Fibroblast of peridontal ligament (primary cell): Measurements from ENCODE around the gene OIT3.
"Not testable (repeated sequence)": the region's sequence is repeated elsewhere in the genome, so short reads cannot be mapped to it uniquely, and the experiment has no call there.

Experiments used
- DNase-seq: peaks from one replicate; pipeline ENCODE4 v3.0.0-alpha.2; 2010; ENCODE audit errors: extremely low read depth

Gene OIT3

GRCh38 chr10:72903941-72904446 lies 10.5 kb downstream of the OIT3 start:
- DNase-seq: not testable (repeated sequence)

DNA sequence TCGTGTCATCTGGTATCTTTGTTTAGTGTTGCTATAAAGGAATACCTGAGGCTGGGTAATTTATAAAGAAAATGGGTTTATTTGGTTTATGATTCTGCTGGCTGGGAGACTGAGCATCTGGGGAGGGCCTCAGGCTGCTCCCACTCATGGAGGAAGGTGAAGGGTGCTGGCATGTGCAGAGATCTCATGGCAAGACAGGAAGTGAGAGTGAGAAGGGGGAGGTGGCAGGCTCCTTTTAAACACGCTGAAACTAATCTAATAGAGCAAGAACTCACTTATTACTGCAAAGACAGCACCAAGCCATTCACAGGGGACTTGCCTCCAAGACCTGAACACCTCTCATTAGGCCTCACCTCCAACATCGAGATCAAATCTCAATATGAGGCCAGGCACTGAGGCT lies 11.3 kb downstream of the OIT3 start:
- DNase-seq: no peak

DNA sequence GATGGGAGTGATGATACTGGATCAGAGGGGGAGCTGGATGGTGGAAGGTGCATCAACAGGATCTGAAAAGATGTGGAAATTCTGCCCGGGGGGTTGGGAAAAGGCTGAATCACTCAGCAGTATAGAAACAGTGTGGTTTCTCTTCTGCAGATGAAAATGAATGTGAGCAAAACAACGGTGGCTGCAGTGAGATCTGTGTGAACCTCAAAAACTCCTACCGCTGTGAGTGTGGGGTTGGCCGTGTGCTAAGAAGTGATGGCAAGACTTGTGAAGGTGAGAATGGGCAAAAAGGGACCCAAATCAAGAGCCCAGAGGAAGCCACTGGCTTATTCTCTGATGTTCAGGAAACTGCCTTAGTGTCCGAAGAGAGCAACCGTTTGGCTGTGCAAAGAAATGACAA lies 12.9 kb downstream of the OIT3 start:
- DNase-seq: no peak

- no peak for DNase-seq
Measured at GRCh38 chr10:72910705-72911104, 17.2 kb downstream of the OIT3 start.

DNA sequence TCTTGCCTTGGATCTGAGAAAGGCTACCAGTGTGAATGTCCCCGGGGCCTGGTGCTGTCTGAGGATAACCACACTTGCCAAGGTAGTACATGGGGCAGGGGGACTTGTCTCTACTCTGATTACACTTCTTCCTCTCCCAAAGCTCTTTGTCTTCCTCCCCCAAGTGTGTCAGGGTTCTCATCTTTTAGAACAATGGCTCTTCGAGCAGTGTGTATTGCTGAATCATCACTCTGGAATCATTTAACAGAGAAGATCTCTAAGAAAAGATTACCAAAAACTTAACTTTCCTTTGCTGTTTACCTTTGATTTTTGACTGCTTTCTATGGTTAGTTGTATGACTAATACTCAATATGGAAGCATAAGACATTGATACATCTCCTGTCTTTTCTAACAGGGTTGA lies 18.2 kb downstream of the OIT3 start:
- no peak for DNase-seq

DNA sequence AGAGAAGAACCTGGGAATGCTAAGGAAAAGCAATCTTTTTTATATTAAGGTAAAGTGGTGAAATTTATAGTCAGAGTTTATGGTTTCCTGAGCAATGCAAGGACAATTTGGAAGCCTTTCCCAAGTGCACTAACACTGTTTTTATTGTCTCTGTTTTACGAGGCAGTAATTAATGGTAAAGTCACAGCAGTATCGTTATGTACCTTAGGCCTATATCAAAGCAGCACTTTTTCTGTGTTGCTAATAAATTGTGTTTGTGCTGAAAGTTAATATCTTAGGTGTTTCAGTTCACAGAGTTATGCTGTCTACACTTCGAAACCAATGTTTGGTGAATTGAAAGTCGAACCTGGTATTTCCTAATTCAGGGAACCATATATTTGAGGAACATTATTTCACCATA lies 19.2 kb downstream of the OIT3 start:
- no peak for DNase-seq

- DNase-seq: no peak
Measured at GRCh38 chr10:72913287-72913686, 19.7 kb downstream of the OIT3 start.

DNA sequence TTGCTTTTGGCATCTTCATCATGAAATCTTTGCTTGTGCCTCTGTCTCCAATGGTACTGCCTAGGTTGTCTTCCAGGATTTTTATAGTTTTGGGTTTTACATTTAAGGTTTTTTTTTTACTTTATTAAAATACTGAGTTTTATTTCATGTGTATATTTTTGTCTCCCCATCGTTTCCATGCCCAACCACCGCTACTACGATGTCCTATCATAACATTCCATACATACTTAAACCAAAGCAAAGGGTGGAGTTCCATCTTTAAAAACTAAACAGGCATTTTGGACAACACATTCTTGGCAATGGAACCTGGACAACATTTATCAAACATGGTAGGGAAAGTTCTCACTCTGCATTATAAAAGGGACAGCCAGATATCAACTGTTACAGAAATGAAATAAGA lies 23.7 kb downstream of the OIT3 start:
- DNase-seq: not testable (repeated sequence)

GRCh38 chr10:72917803-72918332 lies 24.3 kb downstream of the OIT3 start:
- DNase-seq: not testable (repeated sequence)

GRCh38 chr10:72918352-72918751 lies 24.8 kb downstream of the OIT3 start:
- DNase-seq: no peak

GRCh38 chr10:72921147-72921683 lies 27.7 kb downstream of the OIT3 start:
- DNase-seq: not testable (repeated sequence)

DNA sequence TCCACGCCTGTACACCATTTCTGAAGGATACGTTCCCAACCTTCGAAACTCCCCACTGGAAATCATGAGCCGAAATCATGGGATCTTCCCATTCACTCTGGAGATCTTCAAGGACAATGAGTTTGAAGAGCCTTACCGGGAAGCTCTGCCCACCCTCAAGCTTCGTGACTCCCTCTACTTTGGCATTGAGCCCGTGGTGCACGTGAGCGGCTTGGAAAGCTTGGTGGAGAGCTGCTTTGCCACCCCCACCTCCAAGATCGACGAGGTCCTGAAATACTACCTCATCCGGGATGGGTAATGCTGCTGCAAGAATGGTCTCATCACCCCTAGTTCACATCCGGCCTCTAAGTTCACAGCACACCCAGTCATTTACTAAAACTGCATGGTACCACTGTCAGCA lies 30.8 kb downstream of the OIT3 start:
- DNase-seq: no peak

GRCh38 chr10:72925951-72926465 lies 32.5 kb downstream of the OIT3 start:
- no peak for DNase-seq

- no peak for DNase-seq
Measured at GRCh38 chr10:72927485-72927884, 33.9 kb downstream of the OIT3 start.

- no peak for DNase-seq
Measured at GRCh38 chr10:72928798-72929197, 35.3 kb downstream of the OIT3 start.

GRCh38 chr10:72930276-72930675 lies 36.7 kb downstream of the OIT3 start:
- no peak for DNase-seq

DNA sequence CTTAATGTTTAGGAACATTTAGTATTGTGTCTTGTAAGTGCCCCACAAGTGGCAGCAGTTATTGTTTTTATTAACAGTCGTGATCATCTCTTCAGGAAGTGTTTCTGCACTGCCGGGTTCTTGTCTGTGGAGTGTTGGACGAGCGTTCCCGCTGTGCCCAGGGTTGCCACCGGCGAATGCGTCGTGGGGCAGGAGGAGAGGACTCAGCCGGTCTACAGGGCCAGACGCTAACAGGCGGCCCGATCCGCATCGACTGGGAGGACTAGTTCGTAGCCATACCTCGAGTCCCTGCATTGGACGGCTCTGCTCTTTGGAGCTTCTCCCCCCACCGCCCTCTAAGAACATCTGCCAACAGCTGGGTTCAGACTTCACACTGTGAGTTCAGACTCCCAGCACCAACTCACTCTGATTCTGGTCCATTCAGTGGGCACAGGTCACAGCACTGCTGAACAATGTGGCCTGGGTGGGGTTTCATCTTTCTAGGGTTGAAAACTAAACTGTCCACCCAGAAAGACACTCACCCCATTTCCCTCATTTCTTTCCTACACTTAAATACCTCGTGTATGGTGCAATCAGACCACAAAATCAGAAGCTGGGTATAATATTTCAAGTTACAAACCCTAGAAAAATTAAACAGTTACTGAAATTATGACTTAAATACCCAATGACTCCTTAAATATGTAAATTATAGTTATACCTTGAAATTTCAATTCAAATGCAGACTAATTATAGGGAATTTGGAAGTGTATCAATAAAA lies 38.9 kb downstream of the OIT3 start:
- DNase-seq: peak; percentile 61

- peak; percentile 8 for DNase-seq
Measured at GRCh38 chr10:72935361-72935760, 41.8 kb downstream of the OIT3 start.

GRCh38 chr10:72943498-72944234 lies 50.1 kb downstream of the OIT3 start:
- no peak for DNase-seq

DNA sequence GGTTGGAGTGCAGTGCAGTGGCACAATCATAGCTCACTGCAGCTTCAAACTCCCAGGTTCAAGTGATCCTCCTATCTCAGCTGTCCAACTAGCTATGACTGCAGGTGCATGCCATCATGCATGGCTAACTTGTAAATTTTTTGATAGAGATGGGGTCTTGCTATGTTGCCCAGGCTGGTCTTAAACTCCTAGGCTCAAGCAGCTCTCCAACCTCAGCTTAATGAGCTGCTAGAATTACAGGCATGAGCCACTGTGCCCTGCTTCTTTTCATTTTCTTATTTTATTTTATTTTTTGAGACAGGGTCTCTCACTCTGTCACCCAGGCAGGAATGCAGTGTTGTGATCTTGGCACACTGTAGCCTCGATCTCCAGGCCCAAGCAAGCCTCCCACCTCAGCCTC lies 53.4 kb downstream of the OIT3 start:
- DNase-seq: no peak

- DNase-seq: no peak
Measured at GRCh38 chr10:72948762-72949161, 55.2 kb downstream of the OIT3 start.

DNA sequence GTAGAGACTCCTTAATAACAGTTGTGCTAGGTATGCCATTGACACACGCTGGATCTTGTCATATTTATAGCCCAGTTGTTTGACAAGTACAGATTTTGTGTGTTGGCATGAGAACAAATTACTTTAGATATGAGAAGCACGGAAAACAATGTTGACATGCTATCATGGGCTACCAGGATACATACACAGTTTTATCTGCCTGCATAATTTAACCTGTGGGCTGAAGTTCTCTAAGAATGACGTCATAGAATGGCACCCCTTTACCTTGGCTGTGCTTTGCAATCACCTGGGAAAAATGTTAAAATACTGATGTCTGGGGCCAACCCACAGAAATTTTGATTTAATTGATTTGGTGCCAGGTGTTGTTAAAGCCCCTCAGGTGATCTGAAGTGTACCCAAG lies 58.2 kb downstream of the OIT3 start:
- no peak for DNase-seq
